ENCODE data around the gene EXT2.

DNA sequence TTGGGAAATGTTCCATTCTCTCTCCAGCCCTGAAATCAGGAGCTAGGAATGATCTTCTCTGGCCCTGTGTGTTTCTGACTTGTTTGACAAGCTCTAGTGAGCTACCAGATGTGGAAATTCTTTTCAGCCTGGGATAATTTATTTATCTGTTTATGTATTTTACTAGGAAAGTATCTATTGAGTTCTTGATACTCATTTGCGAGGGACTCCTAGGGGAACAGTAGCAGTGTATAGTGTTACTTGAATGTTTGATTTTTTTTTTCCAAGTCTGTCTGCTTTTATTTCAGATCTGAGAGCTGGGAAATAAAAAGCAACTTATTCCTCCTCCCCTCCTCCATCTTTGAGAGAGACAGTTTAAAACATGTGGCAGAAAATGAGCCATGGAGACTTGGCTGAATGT lies 122.0 kb downstream of the EXT2 start:
- TF ChIP-seq, protein P1, sequence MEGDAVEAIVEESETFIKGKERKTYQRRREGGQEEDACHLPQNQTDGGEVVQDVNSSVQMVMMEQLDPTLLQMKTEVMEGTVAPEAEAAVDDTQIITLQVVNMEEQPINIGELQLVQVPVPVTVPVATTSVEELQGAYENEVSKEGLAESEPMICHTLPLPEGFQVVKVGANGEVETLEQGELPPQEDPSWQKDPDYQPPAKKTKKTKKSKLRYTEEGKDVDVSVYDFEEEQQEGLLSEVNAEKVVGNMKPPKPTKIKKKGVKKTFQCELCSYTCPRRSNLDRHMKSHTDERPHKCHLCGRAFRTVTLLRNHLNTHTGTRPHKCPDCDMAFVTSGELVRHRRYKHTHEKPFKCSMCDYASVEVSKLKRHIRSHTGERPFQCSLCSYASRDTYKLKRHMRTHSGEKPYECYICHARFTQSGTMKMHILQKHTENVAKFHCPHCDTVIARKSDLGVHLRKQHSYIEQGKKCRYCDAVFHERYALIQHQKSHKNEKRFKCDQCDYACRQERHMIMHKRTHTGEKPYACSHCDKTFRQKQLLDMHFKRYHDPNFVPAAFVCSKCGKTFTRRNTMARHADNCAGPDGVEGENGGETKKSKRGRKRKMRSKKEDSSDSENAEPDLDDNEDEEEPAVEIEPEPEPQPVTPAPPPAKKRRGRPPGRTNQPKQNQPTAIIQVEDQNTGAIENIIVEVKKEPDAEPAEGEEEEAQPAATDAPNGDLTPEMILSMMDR (IDR thresholded peaks at IDR 0.05), result no peak
- TF ChIP-seq POLR2A (IDR thresholded peaks at IDR 0.05), result no peak
